AG09309 (cell line): Measurements from ENCODE around the gene TXNL1.
"Not testable (repeated sequence)": the region's sequence is repeated elsewhere in the genome, so short reads cannot be mapped to it uniquely, and the experiment has no call there.

Experiments
- DNase-seq: peaks from one replicate; pipeline ENCODE4 v3.0.0-alpha.2; 2010; ENCODE audit warnings: low read depth
- H3K4me3 ChIP-seq: 2 replicates; pipeline ENCODE4 v1.5.1; 2011; ENCODE audit warnings: mild to moderate bottlenecking, low read depth, low read length, moderate library complexity; ENCODE audit not compliant: control insufficient read depth
- TF ChIP-seq, protein P1 (sequence below): IDR thresholded peaks from 2 replicates; pipeline ENCODE4 v1.5.1; 2011; ENCODE audit warnings: mild to moderate bottlenecking, low read depth, low read length, inconsistent platforms; ENCODE audit not compliant: insufficient read depth, control insufficient read depth; ENCODE audit errors: missing control alignments

TXNL1 gene

DNA sequence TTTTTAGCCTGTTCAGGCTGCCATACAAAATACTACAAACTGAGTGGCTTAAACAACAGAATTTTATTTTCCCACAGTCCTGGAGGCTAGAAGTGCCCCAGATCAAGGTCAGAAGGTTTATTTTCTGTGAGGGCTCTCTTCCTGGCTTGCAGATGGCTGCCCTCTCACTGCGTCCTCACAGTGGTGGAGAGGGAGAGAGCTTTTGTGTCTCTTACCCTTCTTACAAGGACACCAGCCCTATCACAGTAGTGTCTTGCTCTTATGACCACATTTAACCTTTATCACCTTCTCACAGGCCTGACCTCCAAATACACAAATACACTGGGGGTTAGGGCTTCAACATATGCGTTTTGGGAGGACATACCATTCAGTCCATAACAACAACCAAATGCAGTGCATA, 24.5 kb upstream of the TXNL1 start:
- H3K4me3 ChIP-seq, result no peak overlapping the region
- DNase-seq, result no peak
- TF ChIP-seq, protein P1, sequence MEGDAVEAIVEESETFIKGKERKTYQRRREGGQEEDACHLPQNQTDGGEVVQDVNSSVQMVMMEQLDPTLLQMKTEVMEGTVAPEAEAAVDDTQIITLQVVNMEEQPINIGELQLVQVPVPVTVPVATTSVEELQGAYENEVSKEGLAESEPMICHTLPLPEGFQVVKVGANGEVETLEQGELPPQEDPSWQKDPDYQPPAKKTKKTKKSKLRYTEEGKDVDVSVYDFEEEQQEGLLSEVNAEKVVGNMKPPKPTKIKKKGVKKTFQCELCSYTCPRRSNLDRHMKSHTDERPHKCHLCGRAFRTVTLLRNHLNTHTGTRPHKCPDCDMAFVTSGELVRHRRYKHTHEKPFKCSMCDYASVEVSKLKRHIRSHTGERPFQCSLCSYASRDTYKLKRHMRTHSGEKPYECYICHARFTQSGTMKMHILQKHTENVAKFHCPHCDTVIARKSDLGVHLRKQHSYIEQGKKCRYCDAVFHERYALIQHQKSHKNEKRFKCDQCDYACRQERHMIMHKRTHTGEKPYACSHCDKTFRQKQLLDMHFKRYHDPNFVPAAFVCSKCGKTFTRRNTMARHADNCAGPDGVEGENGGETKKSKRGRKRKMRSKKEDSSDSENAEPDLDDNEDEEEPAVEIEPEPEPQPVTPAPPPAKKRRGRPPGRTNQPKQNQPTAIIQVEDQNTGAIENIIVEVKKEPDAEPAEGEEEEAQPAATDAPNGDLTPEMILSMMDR, result no peak

DNA sequence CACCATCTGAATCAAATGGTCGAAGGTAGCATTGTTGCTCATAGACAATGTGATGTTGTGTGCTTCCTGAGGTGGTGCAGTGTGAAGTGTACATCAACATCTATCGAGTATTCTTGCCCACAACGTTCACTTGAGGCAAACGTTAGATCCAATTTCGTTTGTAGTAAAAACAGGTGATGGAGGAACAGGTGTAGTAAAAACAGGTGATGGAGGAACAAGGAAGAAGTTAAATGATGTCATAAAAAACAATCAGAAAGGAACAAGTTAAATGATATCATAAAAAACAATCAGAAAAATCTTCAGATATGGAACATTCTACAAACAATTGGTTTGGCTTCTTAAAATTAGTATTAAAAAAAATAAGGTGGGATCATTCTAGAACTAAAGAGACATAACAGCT, 24.1 kb upstream of the TXNL1 start:
- DNase-seq, result no peak
- TF ChIP-seq, protein P1, result no peak
- H3K4me3 ChIP-seq, result no peak overlapping the region

DNA sequence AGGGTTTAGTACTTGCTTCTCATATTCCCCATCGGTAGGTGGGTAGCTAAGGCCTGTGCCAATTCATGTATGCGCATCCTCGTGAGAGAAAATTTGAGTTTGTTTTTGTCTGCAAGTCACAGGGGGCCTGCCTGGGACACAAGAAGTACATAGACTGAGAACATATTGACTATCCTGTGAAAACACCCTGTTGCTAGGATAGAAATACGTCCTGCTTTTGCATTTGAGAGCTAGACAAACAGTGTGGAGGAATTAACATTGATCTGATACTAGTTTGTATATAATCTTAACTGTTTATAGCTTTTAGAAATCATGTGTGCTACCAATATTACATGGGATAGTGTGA, 23.6 kb upstream of the TXNL1 start:
- TF ChIP-seq, protein P1, result no peak
- no peak overlapping the region for H3K4me3 ChIP-seq
- DNase-seq, result no peak

DNA sequence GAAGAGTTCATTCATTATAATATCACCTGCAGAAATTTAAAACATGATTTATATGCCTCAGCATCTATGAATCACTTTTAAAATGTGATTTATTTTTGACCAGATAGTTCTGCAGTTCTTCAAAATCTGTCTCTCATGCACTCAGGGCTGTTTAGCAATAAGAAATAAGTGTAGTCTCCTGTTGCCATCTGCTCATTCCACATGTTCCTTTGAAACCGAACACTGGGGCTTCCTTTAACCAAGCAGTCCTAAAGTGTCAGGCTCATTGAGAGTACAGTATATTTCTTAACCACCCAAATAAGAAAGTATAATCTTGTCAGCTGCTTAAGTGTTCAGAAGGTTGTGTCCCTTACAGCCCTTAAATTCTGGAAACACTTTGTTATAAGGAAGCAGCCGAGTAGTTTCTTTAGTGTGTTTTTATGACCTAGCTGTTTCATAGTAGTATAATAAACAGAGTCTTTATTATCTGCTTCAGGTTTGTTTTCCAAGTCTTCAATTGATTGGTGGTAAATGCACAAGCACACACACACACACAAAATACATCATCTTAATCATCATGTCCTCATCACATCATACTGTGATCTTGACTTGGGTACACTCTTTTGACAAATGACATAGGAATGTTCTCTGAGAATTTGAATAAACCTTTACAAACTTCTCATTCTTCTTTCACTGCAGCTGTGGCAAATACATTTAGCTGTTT, 23.1 kb upstream of the TXNL1 start:
- TF ChIP-seq, protein P1, result no peak
- DNase-seq, result no peak
- H3K4me3 ChIP-seq, result no peak overlapping the region

DNA sequence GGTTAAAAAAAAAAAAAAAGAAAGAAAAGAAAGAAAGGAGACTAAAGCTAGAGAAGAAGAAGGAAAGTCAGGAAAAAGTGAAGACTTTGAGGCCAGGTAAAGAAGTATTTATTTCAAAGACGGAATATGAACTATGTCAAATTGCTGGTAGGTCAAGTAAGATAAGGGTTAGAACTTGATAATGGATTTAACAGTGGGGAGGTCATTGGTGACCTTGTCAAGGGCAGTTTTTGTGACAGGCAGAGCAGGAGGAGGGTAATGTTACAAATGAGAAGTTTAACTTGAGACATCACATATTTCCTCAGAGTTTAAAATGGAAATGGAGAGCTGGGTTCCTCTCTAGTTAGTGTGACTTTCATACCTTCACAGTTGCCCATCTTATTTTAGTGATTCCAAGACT, 22.3 kb upstream of the TXNL1 start:
- TF ChIP-seq, protein P1, result no peak
- DNase-seq, result no peak
- no peak overlapping the region for H3K4me3 ChIP-seq

DNA sequence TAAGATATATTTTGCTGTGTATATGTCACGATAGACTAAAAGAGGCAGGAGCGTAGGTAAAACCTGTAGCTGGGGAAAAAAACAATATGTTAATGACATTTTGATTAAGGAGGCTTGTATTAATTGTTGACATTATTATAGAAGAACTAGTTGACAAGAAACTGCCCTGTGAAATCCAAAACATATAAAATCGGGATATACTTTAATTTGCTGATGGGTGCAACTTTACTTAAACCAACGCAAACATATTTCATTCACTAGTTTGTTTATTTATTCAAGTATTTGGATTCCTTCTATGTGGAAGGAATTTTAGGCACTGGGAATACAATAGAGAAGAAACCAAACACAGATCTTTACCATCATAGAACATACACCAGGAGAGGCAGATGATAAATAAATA, 20.7 kb upstream of the TXNL1 start:
- H3K4me3 ChIP-seq, result no peak overlapping the region
- no peak for DNase-seq
- TF ChIP-seq, protein P1, result no peak

DNA sequence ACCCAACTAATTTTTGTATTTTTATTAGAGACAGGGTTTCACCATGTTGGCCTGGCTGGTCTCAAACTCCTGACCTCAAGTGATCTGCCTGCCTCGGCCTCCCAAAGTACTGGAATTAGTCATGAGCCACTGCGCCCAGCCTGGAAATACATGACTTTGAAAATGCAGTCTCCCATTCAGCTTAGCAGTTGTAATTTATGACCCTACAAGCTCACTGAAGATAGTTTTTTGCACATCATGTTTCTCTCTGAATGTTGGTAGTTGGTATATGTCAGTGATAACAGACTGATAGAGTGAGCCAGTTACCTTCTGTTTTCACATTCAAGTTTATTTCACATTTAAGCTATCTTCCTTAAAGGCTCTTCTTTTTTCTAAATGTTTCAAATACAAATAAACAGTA, 19.9 kb upstream of the TXNL1 start:
- H3K4me3 ChIP-seq, result no peak overlapping the region
- no peak for DNase-seq
- TF ChIP-seq, protein P1, result no peak

DNA sequence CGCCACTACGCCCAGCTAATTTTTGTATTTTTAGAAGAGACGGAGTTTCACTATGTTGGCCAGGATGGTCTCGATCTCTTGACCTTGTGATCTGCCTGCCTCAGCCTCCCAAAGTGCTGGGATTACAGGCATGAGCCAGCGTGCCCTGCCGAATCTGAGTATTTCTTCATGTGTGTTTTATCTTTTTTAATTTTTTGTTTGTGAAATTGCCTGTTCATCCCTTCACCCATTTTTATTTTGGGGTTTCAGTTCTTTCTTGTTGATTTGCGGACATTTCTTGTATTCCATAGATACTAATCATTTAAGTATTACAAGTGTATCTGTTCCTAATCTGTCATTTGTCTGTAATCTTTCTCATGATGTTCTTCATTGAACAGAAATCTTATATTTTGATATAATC, 15.9 kb upstream of the TXNL1 start:
- DNase-seq, H3K4me3 ChIP-seq: not testable (repeated sequence)
